Mesendoderm (in vitro differentiated cells): ENCODE data around the gene LDHD.
A peak's percentile ranks its signal among the peaks of the same experiment; 100 is the strongest.
"Not testable (repeated sequence)": the region's sequence is repeated elsewhere in the genome, so short reads cannot be mapped to it uniquely, and the experiment has no call there.

Experiments
- DNase-seq: peaks from one replicate; pipeline ENCODE4 v3.0.0; 2013
- H2AK5ac ChIP-seq: 2 replicates; pipeline ENCODE4 v1.6.1; 2013; ENCODE audit warnings: low read length, inconsistent platforms
- H2BK120ac ChIP-seq: 2 replicates; pipeline ENCODE4 v1.6.1; 2013; ENCODE audit warnings: low read depth, mild to moderate bottlenecking, low read length, moderate library complexity, mixed read lengths
- H2BK15ac ChIP-seq: replicated peaks from 2 replicates; pipeline ENCODE4 v1.6.1; 2013; ENCODE audit warnings: low read depth, mild to moderate bottlenecking, moderate library complexity
- H2BK5ac ChIP-seq: 2 replicates; pipeline ENCODE4 v1.6.1; 2013; ENCODE audit warnings: low read length, inconsistent platforms
- H3K18ac ChIP-seq: 2 replicates; pipeline ENCODE4 v1.6.1; 2013; ENCODE audit warnings: mild to moderate bottlenecking, low read length, mixed read lengths
- H3K23ac ChIP-seq: one replicate; pipeline ENCODE4 v1.6.1; 2013; ENCODE audit warnings: low read length
- H3K27ac ChIP-seq: 2 replicates; pipeline ENCODE4 v1.5.1; 2013; ENCODE audit warnings: low read depth, mild to moderate bottlenecking, inconsistent platforms, low read length, moderate library complexity
- H3K27me3 ChIP-seq: 2 replicates; pipeline ENCODE4 v1.6.1; 2013; ENCODE audit warnings: low read length, control low read depth, mild to moderate bottlenecking, inconsistent platforms; ENCODE audit not compliant: insufficient read depth, poor library complexity
- H3K36me3 ChIP-seq: 2 replicates; pipeline ENCODE4 v1.6.1; 2013; ENCODE audit warnings: low read length, inconsistent platforms; ENCODE audit not compliant: control insufficient read depth, insufficient read depth
- H3K4ac ChIP-seq: one replicate; pipeline ENCODE4 v1.6.1; 2013; ENCODE audit warnings: low read depth, mild to moderate bottlenecking, low read length, moderate library complexity
- H3K4me1 ChIP-seq: 2 replicates; pipeline ENCODE4 v1.6.1; 2013; ENCODE audit warnings: low read depth, low read length, inconsistent platforms; ENCODE audit not compliant: control insufficient read depth
- H3K4me2 ChIP-seq: 2 replicates; pipeline ENCODE4 v1.6.1; 2013; ENCODE audit warnings: low read length
- H3K4me3 ChIP-seq: 2 replicates; pipeline ENCODE4 v1.5.1; 2013; ENCODE audit warnings: mild to moderate bottlenecking, low read length
- H3K56ac ChIP-seq: one replicate; pipeline ENCODE4 v1.6.1; 2013; ENCODE audit warnings: low read length
- H3K79me1 ChIP-seq: 2 replicates; pipeline ENCODE4 v1.6.1; 2013; ENCODE audit warnings: low read length, inconsistent platforms
- H3K79me2 ChIP-seq: 2 replicates; pipeline ENCODE4 v1.6.1; 2013; ENCODE audit warnings: mild to moderate bottlenecking, low read length; ENCODE audit not compliant: control insufficient read depth, insufficient read depth
- H3K9ac ChIP-seq: 2 replicates; pipeline ENCODE4 v1.6.1; 2013; ENCODE audit warnings: low read length, inconsistent platforms
- H4K5ac ChIP-seq: one replicate; pipeline ENCODE4 v1.6.1; 2013; ENCODE audit warnings: low read length
- H4K8ac ChIP-seq: one replicate; pipeline ENCODE4 v1.6.1; 2013; ENCODE audit warnings: low read depth, mild to moderate bottlenecking, control low read depth, low read length, moderate library complexity
- WGBS: extraction: QIAGEN DNeasy Blood & Tissue Kit; methylation state at CpG from one replicate; pipeline ENCODE4 v1.1.7; 2013; ENCODE audit warnings: low lambda C conversion rate, missing lambda C conversion rate; ENCODE audit not compliant: insufficient coverage; ENCODE audit errors: extremely low coverage; 5-methylcytosine and 5-hydroxymethylcytosine counted together

The LDHD gene

GRCh38 chr16:75093598-75094540 lies 22.7 kb downstream of the LDHD start:
- peaks cover 4% of the 10 kb centered on the region for H3K4me1 ChIP-seq
- H3K18ac ChIP-seq: no peak overlapping the region
- no peaks in the 10 kb centered on the region for H3K27me3 ChIP-seq
- H3K56ac ChIP-seq: no peak overlapping the region
- H3K23ac ChIP-seq: peak overlapping the region; percentile 17
- no peak overlapping the region for H3K4me3 ChIP-seq
- no peak for DNase-seq
- no peak overlapping the region for H3K4me2 ChIP-seq
- H3K4ac ChIP-seq: no peak overlapping the region
- H4K8ac ChIP-seq: no peak overlapping the region
- no peak overlapping the region for H2AK5ac ChIP-seq
- H3K27ac ChIP-seq: no peak overlapping the region
- H2BK120ac ChIP-seq: no peak overlapping the region
- peaks cover 8% of the 10 kb centered on the region for H3K79me2 ChIP-seq
- H2BK15ac ChIP-seq: no peak overlapping the region
- no CpG with 5 or more reads among the region's 23 CpGs for WGBS
- H2BK5ac ChIP-seq: no peak overlapping the region
- no peak overlapping the region for H4K5ac ChIP-seq
- H3K9ac ChIP-seq: no peak overlapping the region
- peaks cover 14% of the 10 kb centered on the region for H3K79me1 ChIP-seq
- no peaks in the 10 kb centered on the region for H3K36me3 ChIP-seq

GRCh38 chr16:75092777-75093176 lies 23.8 kb downstream of the LDHD start:
- DNase-seq: no peak
- no CpG with 5 or more reads among the region's 7 CpGs for WGBS
- Histone ChIP-seq H3K27me3 (no peaks in the 10 kb centered on the region), H3K27ac (no peak overlapping the region), H3K4me2 (no peak overlapping the region), H2BK5ac (no peak overlapping the region), H3K79me1 (peaks cover 17% of the 10 kb centered on the region), H3K18ac (no peak overlapping the region), H3K4me3 (no peak overlapping the region), H3K9ac (no peak overlapping the region), H2BK120ac (no peak overlapping the region), H4K8ac (no peak overlapping the region), H3K4ac (no peak overlapping the region), H2AK5ac (no peak overlapping the region), H4K5ac (no peak overlapping the region), H2BK15ac (no peak overlapping the region), H3K36me3 (no peaks in the 10 kb centered on the region), H3K23ac (no peak overlapping the region), H3K79me2 (peaks cover 14% of the 10 kb centered on the region), H3K4me1 (peaks cover 1% of the 10 kb centered on the region), H3K56ac (no peak overlapping the region)

- no CpG with 5 or more reads among the region's 3 CpGs for WGBS
- peak; percentile 53 for DNase-seq
- H3K56ac ChIP-seq, H3K27me3 ChIP-seq, H4K5ac ChIP-seq, H3K23ac ChIP-seq, H3K27ac ChIP-seq, H3K4me3 ChIP-seq, H4K8ac ChIP-seq, H2AK5ac ChIP-seq, H2BK5ac ChIP-seq, H3K18ac ChIP-seq, H3K4me2 ChIP-seq, H2BK120ac ChIP-seq, H3K4ac ChIP-seq, H3K9ac ChIP-seq, H2BK15ac ChIP-seq, H3K36me3 ChIP-seq, H3K4me1 ChIP-seq: not testable (repeated sequence)
- Histone ChIP-seq H3K79me2 (peaks cover 23% of the 10 kb centered on the region), H3K79me1 (peaks cover 26% of the 10 kb centered on the region)
Observed at GRCh38 chr16:75091619-75092018, 25.0 kb downstream of the LDHD start.

- H4K5ac ChIP-seq, H3K23ac ChIP-seq, H3K18ac ChIP-seq, H3K4me1 ChIP-seq, H2BK5ac ChIP-seq, H3K36me3 ChIP-seq, H2AK5ac ChIP-seq, H3K56ac ChIP-seq, H3K4me2 ChIP-seq, H3K27me3 ChIP-seq, H3K27ac ChIP-seq, H2BK120ac ChIP-seq, H3K4ac ChIP-seq, H3K4me3 ChIP-seq, H3K9ac ChIP-seq, H2BK15ac ChIP-seq, H4K8ac ChIP-seq: not testable (repeated sequence)
- DNase-seq: peak; percentile 75
- H3K79me2 ChIP-seq: peaks cover 24% of the 10 kb centered on the region
- H3K79me1 ChIP-seq: peaks cover 27% of the 10 kb centered on the region
- WGBS: no CpG with 5 or more reads among the region's 6 CpGs
Observed at GRCh38 chr16:75090899-75091298, 25.7 kb downstream of the LDHD start.

GRCh38 chr16:75089486-75090202 lies 26.9 kb downstream of the LDHD start:
- peak; percentile 77 for DNase-seq
- no CpG with 5 or more reads among the region's 6 CpGs for WGBS
- H3K4me1 ChIP-seq: peaks cover 7% of the 10 kb centered on the region

More at GRCh38 chr16:75089486-75090202, 26.9 kb downstream of the LDHD start:
- Histone ChIP-seq H2AK5ac (no peak overlapping the region), H2BK120ac (no peak overlapping the region), H3K27ac (no peak overlapping the region), H2BK5ac (no peak overlapping the region), H3K56ac (no peak overlapping the region), H3K23ac (no peak overlapping the region), H4K5ac (no peak overlapping the region), H3K9ac (no peak overlapping the region), H3K4me3 (no peak overlapping the region), H3K79me2 (peaks cover 26% of the 10 kb centered on the region), H3K79me1 (peaks cover 29% of the 10 kb centered on the region), H3K27me3 (no peaks in the 10 kb centered on the region), H3K4ac (no peak overlapping the region), H3K18ac (no peak overlapping the region), H3K4me2 (no peak overlapping the region), H4K8ac (no peak overlapping the region), H3K36me3 (no peaks in the 10 kb centered on the region), H2BK15ac (no peak overlapping the region)
